ENCODE measurements around the gene SAT1.

SAT1 gene

GRCh38 chrX:23788521-23788920 lies 5.5 kb downstream of the SAT1 start:
- H3K27me3 ChIP-seq (replicated peaks; ENCODE audit: control insufficient read depth, insufficient read depth, low read length, poor library complexity, severe bottlenecking), result no peaks in the 10 kb centered on the region
- no peak for DNase-seq
- no peaks in the 10 kb centered on the region for H3K4me1 ChIP-seq (ENCODE audit: control insufficient read depth, insufficient read depth, low read length, poor library complexity, severe bottlenecking)
- H3K4me3 ChIP-seq (ENCODE audit: insufficient read depth, low read depth, low read length, poor library complexity, severe bottlenecking), result no peak overlapping the region
- H3K27ac ChIP-seq (ENCODE audit: insufficient read depth, low read length, poor library complexity, severe bottlenecking), result no peak overlapping the region
- H3K36me3 ChIP-seq (ENCODE audit: control insufficient read depth, insufficient read depth, low read length), result peaks cover 5% of the 10 kb centered on the region
- no peaks in the 10 kb centered on the region for H3K9me3 ChIP-seq (ENCODE audit: control insufficient read depth, low read length)

GRCh38 chrX:23788946-23789345 lies 6.0 kb downstream of the SAT1 start:
- Histone ChIP-seq H3K9me3 (ENCODE audit: control insufficient read depth, low read length) (no peaks in the 10 kb centered on the region), H3K27me3 (replicated peaks; ENCODE audit: control insufficient read depth, insufficient read depth, low read length, poor library complexity, severe bottlenecking) (no peaks in the 10 kb centered on the region), H3K27ac (ENCODE audit: insufficient read depth, low read length, poor library complexity, severe bottlenecking) (no peak overlapping the region), H3K4me1 (ENCODE audit: control insufficient read depth, insufficient read depth, low read length, poor library complexity, severe bottlenecking) (no peaks in the 10 kb centered on the region), H3K36me3 (ENCODE audit: control insufficient read depth, insufficient read depth, low read length) (peaks cover 5% of the 10 kb centered on the region), H3K4me3 (ENCODE audit: insufficient read depth, low read depth, low read length, poor library complexity, severe bottlenecking) (no peak overlapping the region)
- no peak for DNase-seq

- Histone ChIP-seq H3K4me1 (ENCODE audit: control insufficient read depth, insufficient read depth, low read length, poor library complexity, severe bottlenecking) (no peaks in the 10 kb centered on the region), H3K36me3 (ENCODE audit: control insufficient read depth, insufficient read depth, low read length) (peaks cover 5% of the 10 kb centered on the region), H3K27ac (ENCODE audit: insufficient read depth, low read length, poor library complexity, severe bottlenecking) (no peak overlapping the region), H3K4me3 (ENCODE audit: insufficient read depth, low read depth, low read length, poor library complexity, severe bottlenecking) (no peak overlapping the region), H3K9me3 (ENCODE audit: control insufficient read depth, low read length) (no peaks in the 10 kb centered on the region), H3K27me3 (replicated peaks; ENCODE audit: control insufficient read depth, insufficient read depth, low read length, poor library complexity, severe bottlenecking) (no peaks in the 10 kb centered on the region)
- no peak for DNase-seq
Measured at GRCh38 chrX:23789386-23790154, 6.6 kb downstream of the SAT1 start.

GRCh38 chrX:23790155-23790497 lies 7.2 kb downstream of the SAT1 start:
- Histone ChIP-seq H3K9me3 (ENCODE audit: control insufficient read depth, low read length) (no peaks in the 10 kb centered on the region), H3K36me3 (ENCODE audit: control insufficient read depth, insufficient read depth, low read length) (peaks cover under 1% of the 10 kb centered on the region), H3K4me1 (ENCODE audit: control insufficient read depth, insufficient read depth, low read length, poor library complexity, severe bottlenecking) (no peaks in the 10 kb centered on the region), H3K4me3 (ENCODE audit: insufficient read depth, low read depth, low read length, poor library complexity, severe bottlenecking) (no peak overlapping the region), H3K27ac (ENCODE audit: insufficient read depth, low read length, poor library complexity, severe bottlenecking) (no peak overlapping the region), H3K27me3 (replicated peaks; ENCODE audit: control insufficient read depth, insufficient read depth, low read length, poor library complexity, severe bottlenecking) (no peaks in the 10 kb centered on the region)
- no peak for DNase-seq

GRCh38 chrX:23792861-23793553 lies 10.0 kb downstream of the SAT1 start:
- DNase-seq, result no peak

GRCh38 chrX:23795221-23795620 lies 12.2 kb downstream of the SAT1 start:
- no peak for DNase-seq
- Histone ChIP-seq H3K27me3 (replicated peaks; ENCODE audit: control insufficient read depth, insufficient read depth, low read length, poor library complexity, severe bottlenecking) (no peaks in the 10 kb centered on the region), H3K9me3 (ENCODE audit: control insufficient read depth, low read length) (no peaks in the 10 kb centered on the region), H3K27ac (ENCODE audit: insufficient read depth, low read length, poor library complexity, severe bottlenecking) (no peak overlapping the region), H3K4me1 (ENCODE audit: control insufficient read depth, insufficient read depth, low read length, poor library complexity, severe bottlenecking) (no peaks in the 10 kb centered on the region), H3K4me3 (ENCODE audit: insufficient read depth, low read depth, low read length, poor library complexity, severe bottlenecking) (no peak overlapping the region), H3K36me3 (ENCODE audit: control insufficient read depth, insufficient read depth, low read length) (no peaks in the 10 kb centered on the region)

More at GRCh38 chrX:23792861-23793553, 10.0 kb downstream of the SAT1 start:
- H3K4me1 ChIP-seq (ENCODE audit: control insufficient read depth, insufficient read depth, low read length, poor library complexity, severe bottlenecking), result no peaks in the 10 kb centered on the region
- H3K27me3 ChIP-seq (replicated peaks; ENCODE audit: control insufficient read depth, insufficient read depth, low read length, poor library complexity, severe bottlenecking), result no peaks in the 10 kb centered on the region
- no peaks in the 10 kb centered on the region for H3K36me3 ChIP-seq (ENCODE audit: control insufficient read depth, insufficient read depth, low read length)
- no peaks in the 10 kb centered on the region for H3K9me3 ChIP-seq (ENCODE audit: control insufficient read depth, low read length)
- H3K27ac ChIP-seq (ENCODE audit: insufficient read depth, low read length, poor library complexity, severe bottlenecking), result no peak overlapping the region
- H3K4me3 ChIP-seq (ENCODE audit: insufficient read depth, low read depth, low read length, poor library complexity, severe bottlenecking), result no peak overlapping the region

GRCh38 chrX:23797371-23798128 lies 14.6 kb downstream of the SAT1 start:
- Histone ChIP-seq H3K27ac (ENCODE audit: insufficient read depth, low read length, poor library complexity, severe bottlenecking) (no peak overlapping the region), H3K27me3 (replicated peaks; ENCODE audit: control insufficient read depth, insufficient read depth, low read length, poor library complexity, severe bottlenecking) (no peaks in the 10 kb centered on the region), H3K4me1 (ENCODE audit: control insufficient read depth, insufficient read depth, low read length, poor library complexity, severe bottlenecking) (no peaks in the 10 kb centered on the region), H3K9me3 (ENCODE audit: control insufficient read depth, low read length) (no peaks in the 10 kb centered on the region), H3K36me3 (ENCODE audit: control insufficient read depth, insufficient read depth, low read length) (no peaks in the 10 kb centered on the region), H3K4me3 (ENCODE audit: insufficient read depth, low read depth, low read length, poor library complexity, severe bottlenecking) (no peak overlapping the region)
- no peak for DNase-seq

- H3K9me3 ChIP-seq (ENCODE audit: control insufficient read depth, low read length), result no peaks in the 10 kb centered on the region
- H3K36me3 ChIP-seq (ENCODE audit: control insufficient read depth, insufficient read depth, low read length), result no peaks in the 10 kb centered on the region
- no peaks in the 10 kb centered on the region for H3K27me3 ChIP-seq (replicated peaks; ENCODE audit: control insufficient read depth, insufficient read depth, low read length, poor library complexity, severe bottlenecking)
- no peak for DNase-seq
- H3K4me3 ChIP-seq (ENCODE audit: insufficient read depth, low read depth, low read length, poor library complexity, severe bottlenecking), result no peak overlapping the region
- no peak overlapping the region for H3K27ac ChIP-seq (ENCODE audit: insufficient read depth, low read length, poor library complexity, severe bottlenecking)
- no peaks in the 10 kb centered on the region for H3K4me1 ChIP-seq (ENCODE audit: control insufficient read depth, insufficient read depth, low read length, poor library complexity, severe bottlenecking)
Measured at GRCh38 chrX:23799469-23800065, 16.6 kb downstream of the SAT1 start.

- H3K4me3 ChIP-seq (ENCODE audit: insufficient read depth, low read depth, low read length, poor library complexity, severe bottlenecking), result no peak overlapping the region
- no peaks in the 10 kb centered on the region for H3K4me1 ChIP-seq (ENCODE audit: control insufficient read depth, insufficient read depth, low read length, poor library complexity, severe bottlenecking)
- no peaks in the 10 kb centered on the region for H3K27me3 ChIP-seq (replicated peaks; ENCODE audit: control insufficient read depth, insufficient read depth, low read length, poor library complexity, severe bottlenecking)
- H3K27ac ChIP-seq (ENCODE audit: insufficient read depth, low read length, poor library complexity, severe bottlenecking), result no peak overlapping the region
- no peaks in the 10 kb centered on the region for H3K9me3 ChIP-seq (ENCODE audit: control insufficient read depth, low read length)
- no peak for DNase-seq
- no peaks in the 10 kb centered on the region for H3K36me3 ChIP-seq (ENCODE audit: control insufficient read depth, insufficient read depth, low read length)
Measured at GRCh38 chrX:23802431-23802830, 19.5 kb downstream of the SAT1 start.
